Activated CD4-positive, CD25-positive, alpha-beta regulatory T cell treated with anti-CD3 and anti-CD28 coated beads, Interleukin-2, amount 50 U/mL, for 16 hours (primary cell): ENCODE data around the gene NF2.

Experiments
- DNase-seq: peaks from one replicate; pipeline ENCODE4 v3.0.0-alpha.2; 2020; ENCODE audit warnings: low read depth, low spot score

Gene NF2

DNA sequence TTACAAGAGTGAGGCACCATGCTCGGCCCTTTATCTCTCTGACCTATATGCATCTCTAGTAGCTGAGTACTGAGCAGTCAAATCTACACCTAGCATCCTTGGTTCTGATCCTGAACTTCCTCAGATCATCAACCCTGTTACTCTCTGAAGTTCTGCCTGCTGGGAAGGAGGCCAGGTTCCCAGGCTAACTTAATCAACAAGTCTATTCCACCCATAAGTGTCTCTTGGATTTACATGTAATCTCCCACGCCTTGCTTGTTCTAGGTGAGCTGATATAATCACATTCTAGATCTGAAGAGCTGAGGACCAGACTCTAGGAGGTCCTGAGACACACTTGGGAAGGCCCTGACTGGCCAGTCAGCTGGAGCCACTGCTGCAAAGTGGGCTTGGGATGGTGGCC is 138.5 kb downstream of the NF2 start:
- DNase-seq = no peak

- DNase-seq = no peak
These were observed 138.9 kb downstream of the NF2 start for GRCh38 chr22:29742326-29742725.

GRCh38 chr22:29744902-29745301 is 141.5 kb downstream of the NF2 start:
- DNase-seq = no peak

DNA sequence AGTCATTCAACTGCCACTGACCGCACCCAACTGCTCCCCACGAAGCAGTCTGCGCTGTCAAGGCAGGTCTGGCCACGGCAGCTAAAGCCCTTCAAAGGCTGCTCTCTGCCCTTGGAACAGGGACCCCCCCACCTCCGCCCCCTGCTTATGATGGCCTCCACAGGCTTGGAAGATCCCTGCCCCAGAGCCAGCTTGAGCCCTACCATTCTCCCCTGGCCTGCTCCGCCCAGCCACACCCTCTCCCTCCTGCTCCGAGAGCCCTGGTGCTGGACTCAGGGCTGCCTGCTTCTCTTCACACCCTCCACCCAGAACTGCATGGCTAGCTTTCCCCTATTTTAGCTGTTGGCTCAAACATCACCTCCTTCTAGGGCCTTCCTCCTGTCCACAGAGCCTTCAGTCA is 144.4 kb downstream of the NF2 start:
- no peak for DNase-seq
